ENCODE data around the gene TBCCD1. TPM values are rescaled to one million over a fixed set of nuclear protein-coding genes. Genes with fewer than 3 reads are reported as not detected.

TBCCD1 gene
- total RNA-seq, 2 donors from 2014 or later: 10.4 to 14.3 TPM

GRCh38 chr3:186612721-186613636 lies 45.8 kb upstream of the TBCCD1 start, which contains the start of gene AHSG:
TSS of gene AHSG (plus strand) at chr3:186613060. CDS start at chr3:186613142, 82 bp downstream.
- Histone ChIP-seq H3K27ac (no peak within 1 kb of the TSS), H3K9ac (ENCODE audit: low read depth in 2 of 2, low read length in 2 of 2) (no peak within 1 kb of the TSS), H3K4me3 (no peak within 1 kb of the TSS), H3K4me1 (no peaks in the 10 kb centered on the region), H3K36me3 (no peaks in the 10 kb centered on the region), H3K9me3 (no peaks in the 10 kb centered on the region), H3K27me3 (peaks cover 9% of the 10 kb centered on the region)
- no peak for DNase-seq
- intact Hi-C loops (cut with DNase I): no loop called here
- TF ChIP-seq CTCF (IDR thresholded peaks at IDR 0.05): no peak

DNA sequence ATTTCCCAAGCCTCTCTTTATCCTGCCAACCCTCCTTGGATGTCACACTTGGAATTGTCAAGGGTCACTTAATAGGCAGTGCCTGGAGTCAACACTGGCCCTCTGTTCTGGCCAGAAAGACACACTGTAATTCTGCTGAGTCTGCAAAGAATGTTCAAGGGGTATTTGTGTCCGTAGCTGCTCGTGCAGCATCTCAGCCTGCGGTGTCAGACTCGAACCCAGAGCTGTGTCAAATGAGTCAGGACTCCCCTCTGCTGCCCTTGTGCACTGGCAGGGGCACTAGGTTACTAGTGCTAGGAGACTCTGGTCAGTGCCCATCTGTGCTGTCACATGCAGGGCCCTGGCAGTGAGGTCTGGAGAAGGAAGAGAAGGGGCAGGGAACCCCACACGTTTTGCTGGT lies 44.9 kb upstream of the TBCCD1 start:
- intact Hi-C loops (cut with DNase I): no loop called here
- DNase-seq: no peak

GRCh38 chr3:186609247-186609868 lies 42.2 kb upstream of the TBCCD1 start:
- intact Hi-C loops (cut with DNase I): no loop called here
- Histone ChIP-seq H3K27ac (no peak overlapping the region), H3K36me3 (no peaks in the 10 kb centered on the region), H3K9me3 (no peaks in the 10 kb centered on the region), H3K9ac (ENCODE audit: low read depth in 2 of 2, low read length in 2 of 2) (no peak overlapping the region), H3K4me1 (no peaks in the 10 kb centered on the region), H3K4me3 (no peak overlapping the region), H3K27me3 (peaks cover 3% of the 10 kb centered on the region)
- TF ChIP-seq CTCF (IDR thresholded peaks at IDR 0.05): no peak
- DNase-seq: peak; percentile 27

More for the DNA sequence above, 44.9 kb upstream of the TBCCD1 start:
- Histone ChIP-seq H3K27me3 (peaks cover 4% of the 10 kb centered on the region), H3K27ac (no peak overlapping the region), H3K36me3 (no peaks in the 10 kb centered on the region), H3K4me1 (no peaks in the 10 kb centered on the region), H3K9ac (ENCODE audit: low read depth in 2 of 2, low read length in 2 of 2) (no peak overlapping the region), H3K9me3 (no peaks in the 10 kb centered on the region), H3K4me3 (no peak overlapping the region)
- no peak for TF ChIP-seq CTCF (IDR thresholded peaks at IDR 0.05)

DNA sequence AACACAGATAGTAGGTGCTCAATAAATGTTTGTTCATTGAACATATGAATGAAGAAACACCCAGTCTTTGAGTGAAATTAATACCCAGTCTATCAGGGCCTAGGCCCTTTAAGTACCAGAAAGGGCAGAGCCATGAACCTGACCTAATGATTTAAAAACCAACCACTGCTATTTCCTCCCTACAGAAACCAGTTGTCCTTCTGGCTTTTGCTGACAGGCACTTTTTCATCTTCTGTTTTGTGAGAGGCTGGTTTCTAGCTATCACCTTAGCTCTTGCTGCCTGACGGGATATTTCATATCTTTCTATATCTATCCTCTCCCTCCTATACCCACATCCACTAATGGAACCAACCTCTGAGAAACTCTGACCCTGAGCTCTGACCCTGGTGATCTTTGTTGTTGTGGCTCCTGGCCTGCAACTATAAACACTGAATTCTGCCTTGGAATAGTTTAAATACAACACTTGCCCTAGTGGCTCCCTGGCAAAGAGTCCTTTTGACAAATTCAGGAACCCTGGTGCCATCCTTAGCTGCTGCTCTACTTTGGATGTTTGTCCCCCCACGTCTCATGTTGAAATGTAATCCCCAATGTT lies 41.6 kb upstream of the TBCCD1 start:
- TF ChIP-seq CTCF (IDR thresholded peaks at IDR 0.05): no peak
- Histone ChIP-seq H3K9me3 (no peaks in the 10 kb centered on the region), H3K4me3 (no peak overlapping the region), H3K9ac (ENCODE audit: low read depth in 2 of 2, low read length in 2 of 2) (no peak overlapping the region), H3K36me3 (no peaks in the 10 kb centered on the region), H3K27ac (no peak overlapping the region), H3K4me1 (no peaks in the 10 kb centered on the region), H3K27me3 (no peaks in the 10 kb centered on the region)
- intact Hi-C loops (cut with DNase I): no loop called here
- DNase-seq: no peak

Measured in colonic mucosa (tissue), 4 donors.